PC-3 (cell line): ENCODE measurements around the gene CD101.

Experiments
- EZH2 ChIP-seq: fragments of 300-600 bp; sonication (generic); IDR thresholded peaks from one replicate; pipeline ENCODE4 v1.6.1; 2017; ENCODE audit warnings: antibody characterized with exemption, mild to moderate bottlenecking, low read length; ENCODE audit not compliant: unreplicated experiment
- EZH2phosphoT487 ChIP-seq: fragments of 300-600 bp; sonication (generic); IDR thresholded peaks from 2 replicates; pipeline ENCODE4 v1.6.1; 2018; ENCODE audit warnings: mild to moderate bottlenecking, antibody characterized with exemption, low read length, borderline replicate concordance
- TF ChIP-seq, protein P1 (sequence below): fragments of 300-600 bp; sonication (generic); conservative IDR thresholded peaks from 2 replicates; pipeline ENCODE4 v1.5.1; 2017; ENCODE audit warnings: antibody characterized with exemption, low read depth, mild to moderate bottlenecking, low read length

DNA sequence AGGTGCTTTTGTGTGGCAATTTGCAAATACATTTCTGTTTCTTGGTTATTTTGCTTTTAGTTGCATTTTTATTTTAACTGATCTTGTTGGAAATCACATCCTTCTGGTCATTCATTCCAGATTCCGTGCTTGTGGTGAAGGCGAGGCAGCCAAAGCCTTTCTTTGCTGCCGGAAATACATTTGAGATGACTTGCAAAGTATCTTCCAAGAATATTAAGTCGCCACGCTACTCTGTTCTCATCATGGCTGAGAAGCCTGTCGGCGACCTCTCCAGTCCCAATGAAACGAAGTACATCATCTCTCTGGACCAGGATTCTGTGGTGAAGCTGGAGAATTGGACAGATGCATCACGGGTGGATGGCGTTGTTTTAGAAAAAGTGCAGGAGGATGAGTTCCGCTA is 34.8 kb upstream of the CD101 start:
- TF ChIP-seq, protein P1, sequence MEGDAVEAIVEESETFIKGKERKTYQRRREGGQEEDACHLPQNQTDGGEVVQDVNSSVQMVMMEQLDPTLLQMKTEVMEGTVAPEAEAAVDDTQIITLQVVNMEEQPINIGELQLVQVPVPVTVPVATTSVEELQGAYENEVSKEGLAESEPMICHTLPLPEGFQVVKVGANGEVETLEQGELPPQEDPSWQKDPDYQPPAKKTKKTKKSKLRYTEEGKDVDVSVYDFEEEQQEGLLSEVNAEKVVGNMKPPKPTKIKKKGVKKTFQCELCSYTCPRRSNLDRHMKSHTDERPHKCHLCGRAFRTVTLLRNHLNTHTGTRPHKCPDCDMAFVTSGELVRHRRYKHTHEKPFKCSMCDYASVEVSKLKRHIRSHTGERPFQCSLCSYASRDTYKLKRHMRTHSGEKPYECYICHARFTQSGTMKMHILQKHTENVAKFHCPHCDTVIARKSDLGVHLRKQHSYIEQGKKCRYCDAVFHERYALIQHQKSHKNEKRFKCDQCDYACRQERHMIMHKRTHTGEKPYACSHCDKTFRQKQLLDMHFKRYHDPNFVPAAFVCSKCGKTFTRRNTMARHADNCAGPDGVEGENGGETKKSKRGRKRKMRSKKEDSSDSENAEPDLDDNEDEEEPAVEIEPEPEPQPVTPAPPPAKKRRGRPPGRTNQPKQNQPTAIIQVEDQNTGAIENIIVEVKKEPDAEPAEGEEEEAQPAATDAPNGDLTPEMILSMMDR, result no peak
- TF ChIP-seq EZH2 (no peak), EZH2phosphoT487 (no peak)
